GM18861 (cell line): ENCODE results near the gene RAB36.

Source experiments
- ATAC-seq: cut with Tn5 transposase; IDR thresholded peaks from one replicate; pipeline ENCODE4 v1.9.1; 2021; ENCODE audit not compliant: unreplicated experiment

The RAB36 gene

GRCh38 chr22:23108249-23109078 is 36.8 kb upstream of the RAB36 start:
- no peak for ATAC-seq

GRCh38 chr22:23109079-23109347 is 36.3 kb upstream of the RAB36 start:
- ATAC-seq, result no peak

GRCh38 chr22:23109441-23109978 is 35.8 kb upstream of the RAB36 start:
- ATAC-seq, result no peak

GRCh38 chr22:23110190-23110921 is 34.9 kb upstream of the RAB36 start:
- no peak for ATAC-seq

- no peak for ATAC-seq
Measured at GRCh38 chr22:23110922-23111527, 34.3 kb upstream of the RAB36 start.

GRCh38 chr22:23112472-23113012 is 32.7 kb upstream of the RAB36 start:
- no peak for ATAC-seq

- no peak for ATAC-seq
Measured at GRCh38 chr22:23113067-23113846, 32.0 kb upstream of the RAB36 start.

GRCh38 chr22:23113847-23114720 is 31.2 kb upstream of the RAB36 start:
- no peak for ATAC-seq

GRCh38 chr22:23114721-23115020 is 30.6 kb upstream of the RAB36 start:
- no peak for ATAC-seq

GRCh38 chr22:23115369-23115768 is 29.9 kb upstream of the RAB36 start:
- no peak for ATAC-seq

- no peak for ATAC-seq
Measured at GRCh38 chr22:23115825-23116494, 29.3 kb upstream of the RAB36 start.

GRCh38 chr22:23116506-23117263 is 28.6 kb upstream of the RAB36 start:
- ATAC-seq, result no peak

- ATAC-seq, result no peak
Measured at GRCh38 chr22:23117275-23117674, 28.0 kb upstream of the RAB36 start.

- no peak for ATAC-seq
Measured at GRCh38 chr22:23117891-23118646, 27.2 kb upstream of the RAB36 start.

GRCh38 chr22:23118647-23119493 is 26.4 kb upstream of the RAB36 start:
- no peak for ATAC-seq

- ATAC-seq, result no peak
Measured at GRCh38 chr22:23119494-23120414, 25.5 kb upstream of the RAB36 start.
